BLaER1 treated with 17β-estradiol and CSF1 and Interleukin-3, amounts not matched to agents 10 nM and 100 nM (cell line): ENCODE measurements around the gene SUPT3H.
A peak's percentile ranks its signal among the peaks of the same experiment; 100 is the strongest.

Experiments used
- H3K27ac ChIP-seq, 11 experiments: shearing (Covaris generic); formaldehyde crosslinking; 2 replicates each; pipeline ENCODE4 v1.8.1; 2022
- H3K27me3 ChIP-seq, 11 experiments: shearing (Covaris generic); formaldehyde crosslinking; 2 replicates each; pipeline ENCODE4 v1.8.1; 2022
- H3K36me3 ChIP-seq, 11 experiments: shearing (Covaris generic); formaldehyde crosslinking; 2 replicates each; pipeline ENCODE4 v1.8.1; 2022
- H3K4me1 ChIP-seq, 10 experiments: shearing (Covaris generic); formaldehyde crosslinking; 2 replicates each; pipeline ENCODE4 v1.8.1; 2022
- H3K4me2 ChIP-seq, 11 experiments: shearing (Covaris generic); formaldehyde crosslinking; 2 replicates each; pipeline ENCODE4 v1.8.1; 2022
- H3K4me3 ChIP-seq, 10 experiments: shearing (Covaris generic); formaldehyde crosslinking; 2 replicates each; pipeline ENCODE4 v1.8.1; 2022
- H3K9ac ChIP-seq, 11 experiments: shearing (Covaris generic); formaldehyde crosslinking; 2 replicates each; pipeline ENCODE4 v1.8.1; 2022
- H3K9me3 ChIP-seq, 11 experiments: shearing (Covaris generic); formaldehyde crosslinking; replicated peaks in 1 of 11; 2 replicates each; pipeline ENCODE4 v1.8.1; 2022
- H4K20me1 ChIP-seq, 11 experiments: shearing (Covaris generic); formaldehyde crosslinking; 2 replicates each; pipeline ENCODE4 v1.8.1; 2022
- Cebpa-rat ChIP-seq, 11 experiments: shearing (Covaris generic); IDR thresholded peaks; 2 replicates each; pipeline ENCODE4 v1.8.1; 2022

Gene SUPT3H

GRCh38 chr6:45138765-45139164 lies 239.0 kb downstream of the SUPT3H start:
- Histone ChIP-seq H3K27me3 (no peaks in the 10 kb centered on the region), H3K4me1 (no peaks in the 10 kb centered on the region), H3K9me3 (peaks cover 8 to 40% (median 27%) of the 10 kb centered on the region in 11 experiments; a peak in 19 of 22 replicates), H3K4me3 (no peak overlapping the region), H4K20me1 (no peaks in the 10 kb centered on the region), H3K36me3 (no peaks in the 10 kb centered on the region), H3K27ac (no peak overlapping the region), H3K4me2 (no peak overlapping the region), H3K9ac (no peak overlapping the region)
- no peak for TF ChIP-seq Cebpa-rat (IDR thresholded peaks at IDR 0.05)

DNA sequence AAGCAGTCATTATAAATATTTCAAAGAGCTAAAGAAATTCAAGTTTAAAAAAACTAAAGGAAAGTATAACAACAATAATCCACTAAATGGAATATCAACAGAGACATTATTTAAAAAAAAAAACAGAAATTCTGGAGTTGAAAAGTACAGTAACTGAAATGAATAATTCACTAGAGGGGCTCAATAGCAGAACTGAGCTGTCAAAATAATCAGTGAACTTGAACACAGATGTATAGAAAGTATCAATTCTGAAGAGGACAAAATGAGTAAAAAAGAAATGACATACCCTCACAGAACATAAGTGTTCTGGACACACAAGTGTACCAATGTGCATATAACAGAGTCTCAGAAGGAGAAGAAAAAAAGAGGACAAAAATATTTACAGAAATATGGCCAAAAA lies 241.2 kb downstream of the SUPT3H start:
- Histone ChIP-seq H3K27ac (no peak overlapping the region), H3K9me3 (peaks cover 8 to 35% (median 20%) of the 10 kb centered on the region in 11 experiments; a peak in 19 of 22 replicates), H3K9ac (no peak overlapping the region), H3K4me2 (no peak overlapping the region), H3K27me3 (no peaks in the 10 kb centered on the region), H3K4me3 (no peak overlapping the region), H3K36me3 (no peaks in the 10 kb centered on the region), H4K20me1 (no peaks in the 10 kb centered on the region), H3K4me1 (peaks cover 0 to 21% (median 0%) of the 10 kb centered on the region in 10 experiments; a peak in 6 of 20 replicates)
- no peak for TF ChIP-seq Cebpa-rat (IDR thresholded peaks at IDR 0.05)

GRCh38 chr6:45132658-45133294 lies 245.0 kb downstream of the SUPT3H start:
- Histone ChIP-seq H3K27ac (peak overlapping the region in 4 of 11 experiments; percentile 11 to 62 (median 46); a peak in 6 of 22 replicates), H3K4me2 (peak overlapping the region in 3 of 11 experiments; percentile 13 to 60 (median 45); a peak in 5 of 22 replicates), H3K36me3 (no peaks in the 10 kb centered on the region), H3K4me3 (no peak overlapping the region), H3K9ac (no peak overlapping the region), H3K4me1 (peaks cover 0 to 21% (median 0%) of the 10 kb centered on the region in 10 experiments; a peak in 6 of 20 replicates), H3K9me3 (peaks cover 8 to 22% (median 15%) of the 10 kb centered on the region in 11 experiments; a peak in 19 of 22 replicates), H4K20me1 (no peaks in the 10 kb centered on the region), H3K27me3 (no peaks in the 10 kb centered on the region)
- no peak for TF ChIP-seq Cebpa-rat (IDR thresholded peaks at IDR 0.05)

DNA sequence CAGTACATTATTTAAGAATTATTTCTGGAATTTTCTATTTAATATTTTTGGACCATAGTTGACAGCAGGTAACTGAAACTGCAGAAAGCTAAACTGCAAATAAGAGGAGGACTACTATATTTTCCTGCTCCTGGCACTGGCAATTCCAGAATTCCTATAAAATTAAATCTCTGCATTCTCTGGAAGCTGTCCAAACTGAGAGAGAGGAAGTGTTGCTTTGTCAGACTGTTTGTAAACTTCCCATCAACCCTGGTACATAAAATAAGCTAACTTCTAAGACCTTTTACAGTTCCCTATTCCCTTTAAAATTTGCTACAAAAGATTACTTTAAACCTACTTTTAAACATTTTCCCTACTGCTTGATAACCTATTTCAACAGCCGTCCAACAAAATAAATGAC lies 245.7 kb downstream of the SUPT3H start:
- Histone ChIP-seq H3K27me3 (no peaks in the 10 kb centered on the region), H3K36me3 (no peaks in the 10 kb centered on the region), H4K20me1 (no peaks in the 10 kb centered on the region), H3K9me3 (peaks cover 7 to 22% (median 15%) of the 10 kb centered on the region in 11 experiments; a peak in 19 of 22 replicates), H3K4me3 (no peak overlapping the region), H3K27ac (peak overlapping the region in 3 of 11 experiments; percentile 41 to 61 (median 57); a peak in 5 of 22 replicates), H3K4me1 (peaks cover 0 to 21% (median 0%) of the 10 kb centered on the region in 10 experiments; a peak in 6 of 20 replicates), H3K9ac (0 out of 22 replicates have a peak overlapping the region, but pooled peaks of 1 of the 11 experiments have one; percentile 20), H3K4me2 (peak overlapping the region in 3 of 11 experiments; percentile 13 to 60 (median 45); a peak in 4 of 22 replicates)
- TF ChIP-seq Cebpa-rat (IDR thresholded peaks at IDR 0.05): no peak

- Histone ChIP-seq H4K20me1 (no peaks in the 10 kb centered on the region), H3K27ac (no peak overlapping the region)
Measured at GRCh38 chr6:45129051-45129450, 248.7 kb downstream of the SUPT3H start.

GRCh38 chr6:45127185-45127584 lies 250.5 kb downstream of the SUPT3H start:
- Histone ChIP-seq H3K4me2 (no peak overlapping the region), H3K9ac (no peak overlapping the region), H3K4me3 (no peak overlapping the region), H3K27me3 (no peaks in the 10 kb centered on the region), H3K9me3 (no peaks in the 10 kb centered on the region), H3K27ac (no peak overlapping the region), H3K4me1 (peaks cover 0 to 7% (median 0%) of the 10 kb centered on the region in 10 experiments; a peak in 6 of 20 replicates), H4K20me1 (no peaks in the 10 kb centered on the region), H3K36me3 (no peaks in the 10 kb centered on the region)
- no peak for TF ChIP-seq Cebpa-rat (IDR thresholded peaks at IDR 0.05)

More at GRCh38 chr6:45129051-45129450, 248.7 kb downstream of the SUPT3H start:
- Histone ChIP-seq H3K36me3 (no peaks in the 10 kb centered on the region), H3K4me1 (peaks cover 0 to 21% (median 0%) of the 10 kb centered on the region in 10 experiments; a peak in 6 of 20 replicates), H3K9me3 (no peaks in the 10 kb centered on the region), H3K4me2 (no peak overlapping the region), H3K9ac (no peak overlapping the region), H3K27me3 (no peaks in the 10 kb centered on the region), H3K4me3 (no peak overlapping the region)
- TF ChIP-seq Cebpa-rat (IDR thresholded peaks at IDR 0.05): no peak

DNA sequence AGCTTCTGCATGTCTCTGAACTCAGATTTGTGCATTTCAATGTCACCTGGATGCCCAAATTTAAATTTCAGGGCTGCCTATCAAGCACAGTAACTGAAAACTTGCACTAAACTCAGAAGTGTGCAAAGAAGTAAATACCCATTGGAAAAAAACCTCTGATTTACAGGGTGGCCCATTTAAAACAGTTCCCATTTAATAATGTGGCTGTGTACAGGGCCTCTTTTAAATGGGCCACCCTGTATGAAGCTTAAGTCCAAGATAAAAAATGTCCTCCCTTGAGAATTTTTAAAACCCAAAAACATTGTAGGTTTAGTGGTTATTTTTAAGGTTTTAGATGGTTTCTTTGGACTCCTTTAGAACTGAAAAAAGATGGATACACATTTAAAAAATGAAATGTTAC lies 251.7 kb downstream of the SUPT3H start:
- Histone ChIP-seq H3K4me3 (no peak overlapping the region), H3K9ac (no peak overlapping the region), H3K4me1 (no peaks in the 10 kb centered on the region), H3K27ac (no peak overlapping the region), H3K4me2 (no peak overlapping the region), H3K27me3 (no peaks in the 10 kb centered on the region), H3K9me3 (no peaks in the 10 kb centered on the region), H3K36me3 (no peaks in the 10 kb centered on the region), H4K20me1 (no peaks in the 10 kb centered on the region)
- no peak for TF ChIP-seq Cebpa-rat (IDR thresholded peaks at IDR 0.05)

DNA sequence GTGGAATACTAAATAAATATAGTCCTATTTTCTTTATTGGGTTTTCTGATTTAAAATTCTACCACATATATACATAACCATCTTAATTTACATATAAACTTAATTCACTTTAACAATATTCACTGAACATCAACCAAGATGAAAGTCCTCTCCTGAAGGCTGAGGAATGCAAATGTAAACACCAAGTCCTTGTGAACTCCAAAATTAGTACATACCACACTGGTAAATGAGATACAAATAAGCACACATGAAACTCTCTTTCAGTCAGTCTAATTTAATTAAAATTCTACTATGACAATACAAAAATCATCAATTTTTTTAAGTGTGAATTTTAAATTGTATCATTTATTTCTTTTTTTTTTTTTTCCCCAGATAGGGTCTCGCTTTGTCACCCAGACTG lies 254.7 kb downstream of the SUPT3H start:
- no peaks in the 10 kb centered on the region for H4K20me1 ChIP-seq
- no peaks in the 10 kb centered on the region for H3K36me3 ChIP-seq
- no peaks in the 10 kb centered on the region for H3K4me1 ChIP-seq
- no peak overlapping the region for H3K4me3 ChIP-seq
- no peak for TF ChIP-seq Cebpa-rat (IDR thresholded peaks at IDR 0.05)
- H3K9me3 ChIP-seq: no peaks in the 10 kb centered on the region
- no peak overlapping the region for H3K9ac ChIP-seq
- no peaks in the 10 kb centered on the region for H3K27me3 ChIP-seq
- H3K27ac ChIP-seq: no peak overlapping the region
- H3K4me2 ChIP-seq: no peak overlapping the region

DNA sequence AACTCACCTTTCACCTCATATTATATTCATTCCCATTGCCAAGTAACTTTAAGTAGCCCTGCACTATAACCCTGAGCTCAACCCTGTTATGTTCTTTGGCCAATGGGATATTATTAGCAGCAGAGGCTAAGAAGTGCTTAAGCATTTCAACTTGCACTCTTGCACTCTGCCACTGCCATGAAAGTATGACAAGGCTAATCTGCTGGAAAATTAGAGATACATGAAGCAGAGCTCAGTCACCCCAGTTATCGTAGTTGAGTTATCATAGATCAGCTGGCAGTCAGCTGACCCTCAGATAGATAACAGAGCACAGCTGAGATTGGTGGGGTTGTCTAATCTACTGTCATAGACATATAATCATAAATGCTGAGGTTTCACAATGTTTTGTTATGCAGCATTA lies 259.0 kb downstream of the SUPT3H start:
- H3K36me3 ChIP-seq: no peaks in the 10 kb centered on the region
- no peak overlapping the region for H3K4me3 ChIP-seq
- H3K4me2 ChIP-seq: no peak overlapping the region
- no peak for TF ChIP-seq Cebpa-rat (IDR thresholded peaks at IDR 0.05)
- no peak overlapping the region for H3K27ac ChIP-seq
- H3K9ac ChIP-seq: no peak overlapping the region
- H3K4me1 ChIP-seq: no peaks in the 10 kb centered on the region
- no peaks in the 10 kb centered on the region for H3K9me3 ChIP-seq
- H4K20me1 ChIP-seq: no peaks in the 10 kb centered on the region
- H3K27me3 ChIP-seq: no peaks in the 10 kb centered on the region
